NB4 (cell line): ENCODE results near the gene HS6ST1.

Experiments
- POLR2A ChIP-seq: IDR thresholded peaks from 2 replicates; pipeline ENCODE4 v1.6.1; 2011; ENCODE audit warnings: mild to moderate bottlenecking; ENCODE audit not compliant: insufficient read length; ENCODE audit errors: extremely low read depth
- TF ChIP-seq, protein P1 (sequence below): IDR thresholded peaks from one replicate; pipeline ENCODE4 v1.5.1; 2012; ENCODE audit warnings: low read depth, low read length
- TF ChIP-seq, protein P2 (sequence below): IDR thresholded peaks from 2 replicates; pipeline ENCODE4 v1.6.1; 2011; ENCODE audit warnings: low read depth, low read length

DNA sequence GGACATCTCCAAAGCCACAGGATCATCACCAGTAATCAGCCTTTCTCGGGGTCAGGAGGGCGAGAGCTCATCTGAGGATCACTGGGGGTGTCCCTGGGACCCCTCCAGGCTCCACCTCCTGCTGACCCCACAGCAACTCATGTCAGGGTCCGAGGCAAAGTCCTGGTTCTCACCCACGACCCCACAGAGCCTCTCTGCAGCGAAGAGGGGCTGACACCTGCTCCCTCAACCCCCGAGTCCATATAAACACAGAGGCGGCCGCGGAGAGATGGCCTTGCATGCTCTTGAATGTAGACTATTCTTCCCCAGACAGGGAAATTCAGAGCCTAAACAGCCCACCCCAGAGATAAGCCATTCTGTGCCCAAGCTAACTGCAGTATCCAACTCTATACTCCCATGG lies 29.9 kb downstream of the HS6ST1 start:
- TF ChIP-seq, protein P1, sequence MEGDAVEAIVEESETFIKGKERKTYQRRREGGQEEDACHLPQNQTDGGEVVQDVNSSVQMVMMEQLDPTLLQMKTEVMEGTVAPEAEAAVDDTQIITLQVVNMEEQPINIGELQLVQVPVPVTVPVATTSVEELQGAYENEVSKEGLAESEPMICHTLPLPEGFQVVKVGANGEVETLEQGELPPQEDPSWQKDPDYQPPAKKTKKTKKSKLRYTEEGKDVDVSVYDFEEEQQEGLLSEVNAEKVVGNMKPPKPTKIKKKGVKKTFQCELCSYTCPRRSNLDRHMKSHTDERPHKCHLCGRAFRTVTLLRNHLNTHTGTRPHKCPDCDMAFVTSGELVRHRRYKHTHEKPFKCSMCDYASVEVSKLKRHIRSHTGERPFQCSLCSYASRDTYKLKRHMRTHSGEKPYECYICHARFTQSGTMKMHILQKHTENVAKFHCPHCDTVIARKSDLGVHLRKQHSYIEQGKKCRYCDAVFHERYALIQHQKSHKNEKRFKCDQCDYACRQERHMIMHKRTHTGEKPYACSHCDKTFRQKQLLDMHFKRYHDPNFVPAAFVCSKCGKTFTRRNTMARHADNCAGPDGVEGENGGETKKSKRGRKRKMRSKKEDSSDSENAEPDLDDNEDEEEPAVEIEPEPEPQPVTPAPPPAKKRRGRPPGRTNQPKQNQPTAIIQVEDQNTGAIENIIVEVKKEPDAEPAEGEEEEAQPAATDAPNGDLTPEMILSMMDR, result no peak
- no peak for TF ChIP-seq POLR2A
- TF ChIP-seq, protein P2, sequence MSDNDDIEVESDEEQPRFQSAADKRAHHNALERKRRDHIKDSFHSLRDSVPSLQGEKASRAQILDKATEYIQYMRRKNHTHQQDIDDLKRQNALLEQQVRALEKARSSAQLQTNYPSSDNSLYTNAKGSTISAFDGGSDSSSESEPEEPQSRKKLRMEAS, result no peak
